Limb (tissue), 2 donors: ENCODE data around the gene TPX2.
A peak's percentile ranks its signal among the peaks of the same experiment; 100 is the strongest.

ENCODE experiments used
- DNase-seq, 2 donors: peaks; one replicate each; pipeline ENCODE4 v3.0.0-alpha.2; 2016; ENCODE audit errors: extremely low spot score in 2 of 2

The TPX2 gene

DNA sequence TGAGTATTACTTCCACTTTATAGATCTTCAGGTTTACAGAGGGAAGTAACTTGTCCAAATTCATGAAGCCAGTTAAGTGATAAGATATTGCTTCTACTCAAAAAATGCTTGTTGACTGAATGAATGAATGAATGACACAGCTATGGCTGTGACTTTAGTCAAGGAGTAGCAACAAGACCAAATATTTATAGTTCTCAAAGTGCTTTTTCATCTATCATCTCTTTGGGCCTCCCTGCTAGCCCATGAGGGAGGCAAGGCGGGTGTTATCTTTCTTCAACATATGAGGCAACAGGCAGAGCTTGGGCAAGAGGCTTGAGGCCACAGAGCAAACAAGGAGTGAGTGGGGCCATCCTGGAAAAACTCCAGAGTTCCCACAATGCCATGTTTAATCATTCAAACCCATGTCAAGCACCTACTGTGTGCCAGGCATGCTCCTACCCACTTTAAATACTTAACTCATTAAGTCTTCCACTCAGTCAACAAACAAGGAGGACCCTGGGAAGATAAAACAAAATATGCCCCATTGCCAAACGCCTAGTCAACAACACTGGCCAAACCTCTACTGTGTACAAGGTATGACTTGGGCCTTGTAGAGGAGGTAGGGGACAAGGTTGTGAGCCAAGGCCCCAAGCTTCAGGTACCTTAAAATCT is 32.4 kb upstream of the TPX2 start:
- DNase-seq: no peak

DNA sequence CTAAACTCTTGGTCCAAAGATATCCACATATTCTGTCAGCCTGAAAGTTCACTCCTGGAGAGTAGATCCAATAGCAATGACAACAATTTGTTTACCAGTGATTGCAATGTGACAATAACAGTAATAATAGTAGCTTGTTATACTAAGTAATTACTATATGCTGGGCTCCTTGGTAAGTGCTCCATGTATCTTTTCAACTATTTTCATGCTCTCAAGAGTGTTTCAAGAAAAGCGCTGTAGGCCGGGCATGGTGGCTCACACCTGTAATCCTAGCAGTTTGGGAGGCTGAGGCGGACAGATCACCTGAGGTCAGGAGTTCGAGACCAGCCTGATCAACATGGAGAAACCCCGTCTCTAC is 31.9 kb upstream of the TPX2 start:
- DNase-seq: no peak

DNA sequence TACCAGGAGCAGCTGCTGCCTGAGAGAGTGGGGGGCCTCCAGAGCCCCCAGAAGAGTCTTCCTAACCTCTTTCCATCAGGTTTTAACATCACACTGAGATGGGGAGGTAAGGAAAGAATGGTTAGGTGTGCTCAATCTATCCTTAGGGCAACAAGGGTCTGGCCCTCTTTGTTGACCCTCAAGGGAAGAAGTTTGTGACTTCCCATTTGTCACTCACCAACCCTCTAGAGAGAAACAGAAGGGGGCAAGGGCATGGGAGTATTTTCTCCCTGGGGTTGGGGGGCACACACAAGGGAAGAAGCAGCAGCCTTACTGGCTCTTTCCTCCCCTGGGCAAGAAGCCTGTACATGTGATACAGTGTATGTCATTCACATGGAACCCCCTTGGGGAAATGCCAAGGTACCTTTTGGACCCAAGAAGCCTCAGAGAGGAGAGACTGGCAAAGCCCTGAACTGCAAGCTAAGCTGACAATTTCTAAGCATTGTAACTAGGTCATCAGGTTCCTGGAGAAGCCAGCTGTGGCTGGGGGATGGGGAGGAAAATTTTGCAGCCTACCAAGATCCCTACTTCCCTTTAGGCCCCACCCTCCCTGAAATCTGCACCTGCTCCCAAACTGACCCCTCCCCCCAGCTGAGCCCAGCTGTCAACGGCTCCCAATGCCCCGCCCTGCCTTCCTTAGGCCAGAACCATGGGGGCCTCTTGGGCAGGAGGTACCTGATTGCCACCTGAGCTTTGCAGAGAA is 30.9 kb upstream of the TPX2 start:
- DNase-seq: peak; percentile 48 to 63

DNA sequence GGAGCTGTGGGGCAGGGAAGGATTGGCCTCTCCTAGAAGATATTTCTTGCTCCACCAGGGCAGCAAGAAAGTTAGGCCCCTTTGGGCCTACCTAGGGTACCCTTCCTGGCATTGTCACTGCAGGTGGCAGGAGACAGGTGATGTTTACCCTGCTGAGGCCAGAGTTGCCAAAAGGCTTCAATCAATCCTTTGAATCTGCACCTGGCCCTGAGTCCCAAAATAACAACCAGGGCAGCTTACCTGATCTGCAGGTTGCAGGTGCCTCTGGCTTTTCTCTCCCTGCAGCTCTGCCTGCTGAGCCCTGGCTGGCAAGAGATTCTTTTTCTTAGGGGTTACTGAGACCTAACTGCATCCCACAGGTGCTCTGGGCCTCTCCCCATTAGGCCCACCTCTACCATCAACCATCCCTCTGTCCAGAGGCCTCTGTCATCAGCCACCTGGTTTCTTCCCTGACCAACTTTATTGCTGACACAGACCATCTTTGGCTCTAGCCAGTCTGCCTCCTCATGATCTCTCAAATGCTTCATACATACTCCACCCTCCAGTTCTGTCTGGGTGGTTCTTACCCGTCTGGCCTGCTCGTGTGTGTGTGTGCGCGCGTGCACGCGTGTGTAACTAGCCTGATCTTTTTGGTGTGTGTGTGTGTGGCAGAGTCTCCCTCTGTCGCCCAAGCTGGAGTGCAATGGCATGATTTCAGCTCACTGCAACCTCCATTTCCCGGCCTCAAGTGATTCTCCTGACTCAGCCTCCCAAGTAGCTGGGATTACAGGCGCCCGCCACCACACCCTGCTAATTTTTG is 30.2 kb upstream of the TPX2 start:
- DNase-seq: no peak

DNA sequence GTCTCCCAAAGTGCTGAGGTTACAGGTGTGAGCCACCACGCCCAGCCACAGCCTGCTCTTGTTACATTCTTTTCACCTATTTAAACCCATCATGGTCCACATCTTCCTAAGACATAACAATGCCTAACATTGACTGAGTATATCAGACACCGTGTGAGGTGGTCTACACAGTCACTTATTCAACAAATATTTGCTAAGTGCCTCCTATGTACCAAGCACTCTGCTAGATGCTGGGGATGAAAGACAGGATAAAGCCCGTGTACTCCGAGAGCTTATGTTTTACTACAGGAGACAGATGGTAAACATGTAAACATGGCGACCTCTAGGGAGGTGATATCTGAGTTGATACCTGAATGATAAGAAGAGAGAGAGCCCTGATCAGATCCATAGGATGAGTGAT is 29.2 kb upstream of the TPX2 start:
- DNase-seq: no peak

DNA sequence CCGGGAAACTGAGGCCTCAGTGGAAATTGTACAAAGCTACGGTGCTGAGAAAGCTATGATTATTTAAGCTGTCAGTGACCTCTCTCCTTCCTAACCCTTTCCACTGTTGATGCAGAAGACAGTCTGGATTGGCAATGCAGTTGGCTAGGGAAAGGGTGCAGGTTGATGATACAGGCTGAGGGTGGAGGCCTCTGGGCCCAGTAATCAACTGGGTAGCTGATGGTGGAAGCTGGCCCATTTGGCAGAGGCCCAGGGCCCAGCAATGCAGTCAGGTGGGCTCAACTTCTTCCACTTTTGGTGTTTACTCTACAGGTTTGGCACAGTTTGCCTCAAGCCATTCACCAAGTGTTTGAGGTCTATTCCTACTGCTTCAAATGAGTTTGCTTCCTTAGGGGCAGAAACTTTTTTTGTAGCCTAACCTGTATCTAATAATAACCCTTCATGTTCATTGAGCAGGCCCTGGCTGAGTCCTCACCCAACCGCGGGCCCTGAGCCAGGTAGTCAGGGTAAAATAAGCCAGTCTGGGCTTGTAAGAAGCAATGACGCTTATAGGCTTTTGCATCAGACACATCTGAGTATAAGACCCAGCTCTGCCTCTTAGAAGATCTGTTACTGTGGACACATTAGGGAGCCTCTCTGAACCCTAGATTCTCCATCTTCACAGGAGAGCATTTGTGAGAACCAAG is 28.5 kb upstream of the TPX2 start:
- DNase-seq: no peak

DNA sequence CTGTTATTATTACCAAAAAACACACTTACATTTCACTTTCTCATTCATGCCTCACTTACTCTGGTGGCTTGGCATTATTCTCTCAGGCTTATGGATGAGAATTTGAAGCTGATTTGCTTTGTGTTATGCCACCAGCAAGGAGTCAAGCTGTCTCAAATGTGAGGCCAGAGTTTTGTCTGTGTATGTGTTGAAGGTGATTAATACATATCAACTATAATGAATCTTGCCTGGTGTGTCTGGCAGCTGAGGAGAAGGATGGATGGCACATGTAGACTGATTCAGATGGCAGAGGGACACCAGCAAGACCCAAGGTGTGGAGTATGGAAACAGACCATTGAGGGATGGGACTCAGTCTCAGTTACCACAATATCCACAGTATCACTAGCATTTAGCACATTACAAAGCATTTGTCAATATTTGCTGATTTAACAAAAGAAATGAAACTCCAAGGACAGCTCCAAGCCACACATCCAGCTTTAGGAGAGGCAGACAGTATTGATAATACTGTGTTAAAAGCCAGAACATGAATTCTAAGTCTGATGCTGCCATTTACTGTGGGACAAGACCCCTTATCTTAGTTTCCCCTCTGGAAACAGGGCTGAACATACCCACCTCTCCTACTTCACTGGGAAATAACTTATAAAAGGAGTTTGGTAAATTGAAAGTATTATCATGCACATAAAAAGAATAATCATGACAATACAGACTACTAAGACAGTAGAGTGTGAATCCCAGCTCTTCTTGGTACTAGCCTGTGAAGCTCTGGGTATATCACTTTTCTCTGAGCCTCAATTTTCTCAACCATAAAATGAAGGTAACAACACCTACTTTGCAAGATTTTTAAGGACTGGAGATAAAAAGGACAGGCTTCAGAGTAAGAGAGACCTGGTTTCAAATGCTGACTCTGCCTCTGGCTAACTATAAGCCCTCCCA is 27.6 kb upstream of the TPX2 start:
- no peak for DNase-seq

DNA sequence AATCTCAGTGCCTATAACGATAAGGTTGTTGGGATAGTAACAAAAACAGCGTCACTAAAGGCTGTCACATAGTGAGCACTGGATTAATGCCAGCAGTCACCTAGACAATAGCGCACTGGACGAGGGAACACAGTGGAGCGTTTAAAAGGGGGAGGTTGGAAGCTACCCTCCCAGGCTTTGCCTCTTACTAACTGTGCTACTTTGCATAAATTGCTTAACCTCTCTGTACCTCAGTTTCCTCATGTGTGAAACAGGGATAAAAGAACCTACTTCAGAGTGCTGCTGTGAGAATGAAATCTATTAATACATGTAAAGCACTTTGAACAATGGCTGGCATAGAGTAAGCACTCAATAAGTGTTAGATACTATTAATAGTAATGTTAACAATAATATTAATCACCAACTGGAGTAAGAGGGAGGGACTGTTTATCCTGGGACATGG is 27.0 kb upstream of the TPX2 start:
- no peak for DNase-seq

DNA sequence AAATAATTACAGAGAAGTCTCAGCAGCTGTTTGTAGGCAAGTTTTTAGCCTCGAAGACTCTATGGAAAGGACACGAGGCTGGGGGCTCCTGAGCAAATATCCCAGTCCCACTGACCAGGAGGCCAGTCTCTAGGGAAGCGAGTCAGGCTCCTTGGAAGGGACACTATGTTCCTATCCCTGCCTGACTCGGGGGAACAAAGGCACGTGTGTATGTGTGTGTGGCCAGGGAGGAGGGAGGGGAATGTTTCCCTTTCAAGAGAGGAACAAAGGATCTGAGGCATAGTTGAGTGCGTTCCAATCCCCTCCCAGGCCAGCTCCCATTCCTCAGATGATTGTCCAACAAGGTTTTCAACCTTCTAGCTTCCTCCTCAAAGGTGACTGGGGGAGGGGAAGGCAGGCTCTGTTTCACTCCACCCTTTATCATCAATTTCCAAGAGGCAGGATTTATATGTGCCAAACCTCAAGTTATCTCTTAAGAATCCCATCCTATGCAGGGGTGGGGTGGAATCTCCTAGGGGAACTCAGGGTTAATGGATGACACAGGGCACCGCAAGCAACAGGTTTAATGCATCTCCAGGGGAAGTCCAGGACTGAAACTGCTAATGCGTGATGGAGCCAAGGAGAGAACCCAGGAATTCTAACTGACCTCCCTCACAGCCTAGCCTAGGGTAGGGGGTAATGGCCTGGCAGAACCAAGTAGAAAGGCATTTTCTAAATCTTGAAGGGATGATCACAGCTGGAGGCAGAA is 26.4 kb upstream of the TPX2 start:
- peak; percentile 55 to 58 for DNase-seq

DNA sequence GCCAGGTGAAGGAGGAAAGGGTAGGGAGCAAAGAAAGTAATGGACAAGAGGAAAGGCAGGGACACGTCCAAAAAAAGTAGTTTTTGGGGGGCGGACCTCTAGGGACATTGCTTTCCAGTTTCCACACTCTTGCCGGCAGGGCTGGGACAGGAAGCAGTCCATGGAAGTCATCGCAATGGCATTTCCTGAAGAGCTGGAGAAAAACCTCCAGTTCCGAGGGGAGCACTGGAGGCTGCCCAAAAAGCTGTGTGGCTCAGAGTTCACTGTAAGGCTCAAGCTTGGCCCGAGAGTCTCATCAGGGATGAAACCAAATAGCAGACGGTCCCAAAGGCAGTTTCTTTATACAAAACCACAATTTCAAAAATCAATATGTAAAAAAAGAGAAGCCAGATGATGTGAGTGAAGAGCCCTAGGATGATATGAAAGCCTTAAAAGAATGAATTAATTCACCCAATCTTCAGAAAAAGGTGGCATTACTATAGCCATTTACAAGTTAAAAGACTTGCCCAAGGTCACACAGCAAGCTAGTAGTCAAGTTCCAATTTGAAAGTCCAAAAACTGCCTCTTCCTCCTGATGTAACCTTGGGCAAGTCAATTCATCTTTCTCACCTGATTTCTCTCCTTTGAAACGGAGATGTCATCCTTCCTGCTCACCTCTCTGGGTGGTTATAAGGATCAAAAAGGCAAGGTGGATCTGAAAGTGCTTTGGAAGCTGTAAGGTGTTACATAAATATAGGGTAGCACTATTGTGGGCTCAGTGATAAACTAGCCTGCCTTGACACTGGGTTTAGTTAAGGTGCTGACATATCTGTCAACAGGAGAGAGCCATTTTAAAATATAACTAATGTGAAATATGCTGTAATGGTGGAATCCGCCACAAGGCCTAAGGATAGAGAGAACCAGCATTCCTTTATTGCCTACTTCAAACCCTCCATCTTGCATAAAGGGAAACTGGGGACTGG is 25.5 kb upstream of the TPX2 start:
- peak; percentile 44 to 72 for DNase-seq

DNA sequence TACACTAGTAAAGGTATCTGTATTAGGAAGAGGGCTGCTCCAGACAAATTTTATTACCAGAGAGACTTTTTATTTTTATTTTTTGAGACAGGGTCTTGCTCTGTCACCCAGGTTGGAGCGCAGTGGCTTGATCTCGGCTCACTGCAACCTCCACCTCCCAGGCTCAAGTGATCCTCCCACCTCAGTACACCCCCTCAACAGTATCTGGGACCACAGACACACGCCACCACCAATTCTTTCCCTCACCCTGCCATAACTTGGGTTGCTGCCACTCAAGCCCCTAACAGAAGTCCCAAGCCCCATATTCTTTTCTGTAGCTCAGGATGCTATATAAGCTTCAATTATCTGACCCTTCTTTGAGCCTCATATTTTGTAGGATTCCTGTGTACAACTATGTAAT is 23.3 kb upstream of the TPX2 start:
- no peak for DNase-seq

DNA sequence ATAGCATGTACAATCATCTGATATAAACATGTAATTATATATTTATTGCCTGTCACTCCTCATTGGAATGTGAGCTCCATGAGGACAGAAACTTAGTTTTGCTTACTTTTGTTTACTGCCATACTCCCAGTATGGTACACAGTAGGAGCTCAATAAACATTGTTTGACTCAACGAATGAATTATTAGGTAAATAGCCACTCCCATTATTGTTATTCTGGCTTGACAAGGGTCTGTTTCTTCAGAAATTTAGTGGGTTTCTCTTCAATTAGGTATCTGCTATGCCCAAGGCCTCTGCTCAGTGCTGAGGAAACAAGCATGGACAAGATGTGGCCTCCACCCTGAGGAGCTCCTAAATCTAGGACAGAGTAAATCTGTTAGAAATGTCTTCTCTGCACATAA is 22.7 kb upstream of the TPX2 start:
- DNase-seq: no peak

DNA sequence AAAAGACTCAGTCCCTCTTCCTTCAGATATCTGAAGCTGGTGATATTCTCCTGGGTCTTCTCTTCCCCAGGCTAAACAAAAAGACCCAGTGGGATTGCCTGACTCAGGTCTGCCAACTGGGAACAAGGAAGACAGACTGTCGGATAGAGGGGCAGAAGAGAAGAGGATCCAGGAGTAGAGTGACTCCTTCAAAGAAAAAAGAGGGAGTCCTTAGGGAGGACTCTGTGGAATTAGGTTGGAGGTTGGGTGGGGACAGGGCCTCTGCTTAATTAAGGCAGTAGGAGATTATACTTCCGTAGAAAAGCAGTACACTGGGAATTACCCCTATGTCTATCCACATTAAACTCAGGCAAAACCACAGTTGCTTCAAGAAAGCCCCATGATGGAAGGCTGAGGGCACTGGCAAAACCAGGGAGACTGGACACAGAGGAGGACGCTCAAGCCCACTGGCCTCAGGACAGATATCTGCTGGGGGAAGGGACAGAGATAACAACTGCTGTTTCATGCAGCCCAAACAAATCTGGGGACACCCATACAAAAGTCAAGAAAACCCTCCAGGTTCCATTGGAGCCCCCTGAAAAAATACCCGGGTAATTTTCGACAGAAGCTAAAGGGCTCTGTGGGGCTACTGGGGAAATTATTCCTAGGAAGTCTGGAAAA is 22.1 kb upstream of the TPX2 start:
- no peak for DNase-seq

DNA sequence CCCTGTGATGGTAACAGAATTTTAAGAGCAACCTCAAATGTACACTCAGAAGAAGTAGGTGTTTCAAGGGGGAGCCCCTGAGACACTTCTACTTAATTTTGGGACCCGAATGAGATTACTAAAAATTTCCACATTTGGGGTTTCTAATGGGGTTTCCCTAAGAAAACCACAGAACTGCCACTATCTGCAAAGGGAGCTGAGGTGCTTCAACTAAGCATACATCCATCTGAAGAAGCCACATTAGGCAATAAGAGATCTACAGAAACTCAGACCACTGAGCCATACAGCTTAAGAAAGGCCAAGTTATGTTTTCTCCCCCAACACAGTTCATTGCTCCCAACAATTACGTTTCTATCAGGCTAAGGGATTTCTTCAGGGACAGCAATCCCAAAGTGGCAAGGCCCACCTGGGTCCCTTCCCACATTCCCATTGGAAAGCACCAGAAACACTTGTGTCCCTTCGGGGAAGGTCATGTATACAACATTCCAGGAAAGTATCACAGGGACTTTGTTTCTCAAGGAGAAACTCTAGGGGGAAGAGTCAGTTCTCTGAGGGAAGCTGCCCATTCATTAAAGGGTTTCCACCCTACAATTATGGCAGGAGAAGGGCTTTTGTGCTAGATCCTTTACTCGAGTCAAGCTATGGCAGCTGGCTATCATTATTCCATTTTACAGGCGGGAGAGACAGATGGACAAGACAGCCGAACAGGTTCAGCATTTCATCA is 21.4 kb upstream of the TPX2 start:
- no peak for DNase-seq

DNA sequence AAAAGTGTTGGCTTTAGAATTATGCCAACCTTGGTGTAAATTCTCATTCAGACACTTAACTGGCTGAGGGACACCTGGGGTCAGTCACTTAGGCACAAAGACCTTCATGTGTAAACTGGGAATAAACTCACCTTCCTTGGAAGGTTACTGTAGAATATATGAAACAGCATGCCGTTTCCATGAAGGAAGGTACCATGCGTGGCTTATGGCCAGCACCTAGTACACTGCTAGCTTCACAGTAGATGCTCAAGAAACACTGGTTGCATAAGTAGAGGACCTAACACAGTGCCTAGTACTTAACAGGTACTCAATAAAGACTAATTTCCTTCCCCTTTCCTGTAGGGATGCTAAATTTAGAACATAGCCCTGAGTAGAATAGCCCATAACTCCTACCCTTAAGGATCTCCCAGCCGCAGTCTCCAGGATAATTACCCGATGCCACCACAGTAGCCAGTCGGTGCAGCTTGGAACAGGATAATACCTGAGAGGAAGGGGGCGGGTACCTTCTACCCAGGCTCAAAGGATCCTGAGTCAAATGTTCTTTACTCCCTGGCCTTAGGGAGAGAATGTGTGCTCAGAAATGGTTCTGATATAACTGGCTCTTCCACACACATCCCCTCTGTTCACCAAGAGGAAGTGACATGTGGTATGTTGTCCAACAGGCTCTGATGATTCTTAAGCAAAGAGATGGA is 20.0 kb upstream of the TPX2 start:
- no peak for DNase-seq

DNA sequence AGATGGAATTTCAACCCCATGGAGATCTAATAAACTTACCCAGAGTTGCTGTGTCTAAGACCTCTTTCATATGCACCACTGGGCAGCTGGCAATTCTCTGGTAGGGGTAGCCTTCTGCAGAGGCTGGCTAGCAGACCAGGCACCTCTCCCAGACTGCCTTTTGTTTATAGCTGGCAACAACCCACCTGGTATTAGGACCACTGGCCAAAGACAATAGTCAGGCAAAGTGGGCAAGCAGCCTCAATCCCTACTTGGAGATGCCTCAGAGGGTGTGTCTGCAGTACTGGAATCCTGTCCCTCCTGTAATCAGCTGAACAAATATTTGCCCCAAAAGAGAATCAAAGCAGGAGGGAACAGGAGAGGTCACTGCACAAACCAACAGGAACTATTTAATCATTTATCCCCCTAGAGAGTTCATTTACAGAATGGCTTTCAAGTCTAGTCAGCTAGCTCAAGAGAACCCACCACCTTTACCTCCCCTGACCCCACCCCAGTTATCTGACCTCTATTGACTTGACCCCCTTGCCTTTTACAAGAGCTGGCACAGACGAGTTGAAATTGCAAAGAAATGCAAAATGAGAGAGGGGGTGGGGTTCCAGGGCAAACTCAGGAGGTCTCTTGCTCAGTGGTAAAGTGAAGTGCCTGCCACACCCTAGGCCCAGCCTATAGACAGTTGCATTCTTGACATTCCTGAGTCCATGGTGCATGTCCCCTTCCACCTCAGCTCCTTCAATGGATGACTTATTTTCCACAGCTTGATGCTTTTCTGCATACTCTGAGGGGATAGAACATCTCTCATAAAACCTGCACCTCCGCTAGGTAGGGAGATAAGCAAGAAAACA is 19.2 kb upstream of the TPX2 start:
- no peak for DNase-seq
